ENCODE data around the gene CCL26. TPM values are rescaled to one million over a fixed set of nuclear protein-coding genes. Genes with fewer than 3 reads are reported as not detected.
A peak's percentile ranks its signal among the peaks of the same experiment; 100 is the strongest.

CCL26 gene
- total RNA-seq, 4 donors from 2014 or later = not detected

- H3K4me1 ChIP-seq = peaks cover 4 to 5% of the 10 kb centered on the region in 2 donors
- no peak overlapping the region for H3K4me3 ChIP-seq
- no peaks in the 10 kb centered on the region for H3K27me3 ChIP-seq
- in situ Hi-C loops (cut with MboI; ENCODE audit: low sequenced_read_pairs in 4 of 4) (loop anchor here (25.0 kb wide), 3 partner anchors 98 to 302 kb away; partner anchors contain the start of genes MDH2 (in 3 of the 4) and STYXL1 (in 3 of the 4)), intact Hi-C loops (cut with DNase I; ENCODE audit: low total_unique reads) (no loop called here)
- no peak overlapping the region for H3K27ac ChIP-seq
- no peak for DNase-seq
- TF ChIP-seq POLR2A (IDR thresholded peaks at IDR 0.05) (no peak), CTCF (IDR thresholded peaks at IDR 0.05 in 4 of 5, conservative IDR thresholded peaks at IDR 0.05 in 1 of 5) (no peak)
- H3K9me3 ChIP-seq = no peaks in the 10 kb centered on the region
- no peaks in the 10 kb centered on the region for H3K36me3 ChIP-seq
- ATAC-seq = no peak
These were observed 36.2 kb downstream of the CCL26 start for GRCh38 chr7:75735581-75736350.

GRCh38 chr7:75734586-75735458 lies 37.2 kb downstream of the CCL26 start:
- H3K4me1 ChIP-seq = peaks cover 4 to 5% of the 10 kb centered on the region in 2 donors
- no peak overlapping the region for H3K4me3 ChIP-seq
- no peaks in the 10 kb centered on the region for H3K36me3 ChIP-seq
- H3K27ac ChIP-seq = no peak overlapping the region
- no peaks in the 10 kb centered on the region for H3K27me3 ChIP-seq
- DNase-seq (no peak), ATAC-seq (no peak)
- TF ChIP-seq POLR2A (IDR thresholded peaks at IDR 0.05) (no peak), CTCF (IDR thresholded peaks at IDR 0.05 in 4 of 5, conservative IDR thresholded peaks at IDR 0.05 in 1 of 5) (no peak)
- H3K9me3 ChIP-seq = no peaks in the 10 kb centered on the region
- in situ Hi-C loops (cut with MboI; ENCODE audit: low sequenced_read_pairs in 4 of 4) (loop anchor here (25.0 kb wide), 3 partner anchors 98 to 302 kb away; partner anchors contain the start of genes MDH2 (in 3 of the 4) and STYXL1 (in 3 of the 4)), intact Hi-C loops (cut with DNase I; ENCODE audit: low total_unique reads) (no loop called here)

- intact Hi-C loops (cut with DNase I; ENCODE audit: low total_unique reads) (no loop called here), in situ Hi-C loops (cut with MboI; ENCODE audit: low sequenced_read_pairs in 4 of 4) (loop anchor here (25.0 kb wide), 3 partner anchors 96 to 304 kb away; partner anchors contain the start of genes MDH2 (in 3 of the 4) and STYXL1 (in 3 of the 4))
- Histone ChIP-seq H3K4me1 (peaks cover 2 to 9% of the 10 kb centered on the region in 2 donors), H3K36me3 (no peaks in the 10 kb centered on the region), H3K9me3 (no peaks in the 10 kb centered on the region), H3K27ac (peak overlapping the region; percentile 4 to 28 (median 14)), H3K27me3 (no peaks in the 10 kb centered on the region), H3K4me3 (no peak overlapping the region)
- peak in 1 of 2 donors; percentile 33 for ATAC-seq
- DNase-seq = peak in 1 of 2 donors; percentile 30
- TF ChIP-seq CTCF (IDR thresholded peaks at IDR 0.05 in 4 of 5, conservative IDR thresholded peaks at IDR 0.05 in 1 of 5) (no peak), POLR2A (IDR thresholded peaks at IDR 0.05) (no peak)
These were observed 39.0 kb downstream of the CCL26 start for GRCh38 chr7:75732764-75733630.

GRCh38 chr7:75732016-75732521 lies 39.9 kb downstream of the CCL26 start:
- in situ Hi-C loops (cut with MboI; ENCODE audit: low sequenced_read_pairs in 4 of 4) = loop anchor here (25.0 kb wide), 3 partner anchors 95 to 305 kb away; partner anchors contain the start of genes MDH2 (in 3 of the 4) and STYXL1 (in 3 of the 4)
- DNase-seq (no peak), ATAC-seq (no peak)
- Histone ChIP-seq H3K36me3 (no peaks in the 10 kb centered on the region), H3K27ac (peak overlapping the region in 1 of 4 donors; percentile 4), H3K4me1 (peaks cover 0 to 8% of the 10 kb centered on the region in 2 donors), H3K4me3 (no peak overlapping the region), H3K27me3 (no peaks in the 10 kb centered on the region), H3K9me3 (no peaks in the 10 kb centered on the region)
- intact Hi-C loops (cut with DNase I; ENCODE audit: low total_unique reads) = no loop called here
- TF ChIP-seq POLR2A (IDR thresholded peaks at IDR 0.05) (no peak), CTCF (IDR thresholded peaks at IDR 0.05 in 4 of 5, conservative IDR thresholded peaks at IDR 0.05 in 1 of 5) (no peak)
